GM23248 (cell line): ENCODE measurements around the gene PRKCA.

Experiments
- EZH2 ChIP-seq: fragments of 200-600 bp; sonication (generic); IDR thresholded peaks from 2 replicates; pipeline ENCODE4 v1.6.1; 2018; ENCODE audit warnings: antibody characterized with exemption, mild to moderate bottlenecking; ENCODE audit not compliant: insufficient read depth, poor library complexity, severe bottlenecking
- EZH2phosphoT487 ChIP-seq: fragments of 200-600 bp; sonication (generic); IDR thresholded peaks from 2 replicates; pipeline ENCODE4 v1.6.1; 2018; ENCODE audit warnings: antibody characterized with exemption, moderate library complexity, mild to moderate bottlenecking, low read depth; ENCODE audit not compliant: insufficient read depth

- TF ChIP-seq EZH2 = no peak
- no peak for TF ChIP-seq EZH2phosphoT487
Observed at GRCh38 chr17:66344473-66344872, 42.1 kb downstream of the PRKCA start.
